HUES48 (cell line): ENCODE data around the gene DAD1.

ENCODE experiments used
- H3K27ac ChIP-seq: one replicate; pipeline ENCODE4 v1.7.0; 2013; ENCODE audit warnings: low read depth, low read length, inconsistent platforms
- H3K27me3 ChIP-seq: 2 replicates; pipeline ENCODE4 v1.6.1; 2013; ENCODE audit warnings: mild to moderate bottlenecking, low read length; ENCODE audit not compliant: control insufficient read depth, insufficient read depth
- H3K36me3 ChIP-seq: 2 replicates; pipeline ENCODE4 v1.6.1; 2013; ENCODE audit warnings: low read length; ENCODE audit not compliant: control insufficient read depth, insufficient read depth
- H3K4me1 ChIP-seq: 2 replicates; pipeline ENCODE4 v1.6.1; 2013; ENCODE audit warnings: mild to moderate bottlenecking, low read length; ENCODE audit not compliant: control insufficient read depth, insufficient read depth
- H3K4me3 ChIP-seq: 2 replicates; pipeline ENCODE4 v1.5.1; 2013; ENCODE audit warnings: mild to moderate bottlenecking, low read depth, low read length
- H3K9ac ChIP-seq: 2 replicates; pipeline ENCODE4 v1.6.1; 2013; ENCODE audit warnings: mild to moderate bottlenecking, low read depth, low read length, moderate library complexity
- H3K9me3 ChIP-seq: 2 replicates; pipeline ENCODE4 v1.6.1; 2013; ENCODE audit warnings: low read length; ENCODE audit not compliant: control insufficient read depth, insufficient read depth

The DAD1 gene

DNA sequence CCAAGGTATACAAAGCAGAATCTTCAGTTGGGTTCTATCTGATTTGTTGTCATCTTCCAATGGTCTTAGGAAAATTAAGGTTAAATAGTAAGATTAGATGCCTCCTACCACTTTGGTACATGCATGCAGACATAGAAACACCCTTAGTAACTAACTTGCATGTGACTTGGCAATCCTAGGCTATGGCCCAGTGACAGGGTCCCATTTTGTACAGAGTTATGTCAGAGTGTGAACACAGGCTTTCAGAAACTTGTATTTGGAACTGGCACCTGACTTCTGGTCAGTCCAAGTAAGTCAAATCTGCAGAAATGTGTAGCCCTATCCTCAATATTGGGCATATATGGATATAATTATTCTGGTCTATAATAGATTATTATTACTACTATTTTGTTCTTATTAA lies 53.1 kb downstream of the DAD1 start:
- no peak overlapping the region for H3K4me3 ChIP-seq
- H3K36me3 ChIP-seq: no peaks in the 10 kb centered on the region
- no peak overlapping the region for H3K27ac ChIP-seq
- no peaks in the 10 kb centered on the region for H3K4me1 ChIP-seq
- no peaks in the 10 kb centered on the region for H3K27me3 ChIP-seq
- H3K9me3 ChIP-seq: 0 out of 2 replicates have a peak, but pooled peaks cover 2% of the 10 kb centered on the region
- H3K9ac ChIP-seq: no peak overlapping the region

DNA sequence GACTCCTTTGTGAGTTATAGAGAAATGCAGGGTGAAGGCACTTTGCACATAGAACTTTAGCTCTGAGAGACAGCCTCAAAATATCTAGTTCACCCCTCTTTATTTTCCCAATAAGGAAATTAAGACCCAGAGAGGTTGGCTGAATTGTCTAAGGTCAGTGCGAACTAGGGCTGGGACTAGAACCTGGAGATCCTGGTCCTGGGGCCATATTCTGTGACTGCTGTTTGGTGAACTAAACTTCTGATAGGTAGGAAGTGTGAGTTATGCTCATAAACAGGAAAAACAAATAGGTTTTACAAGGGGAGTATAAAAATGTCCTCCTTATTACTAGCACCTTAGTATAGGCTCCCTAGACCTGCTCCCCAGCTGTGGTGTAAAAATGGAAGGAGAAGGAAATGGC lies 53.9 kb downstream of the DAD1 start:
- no peak overlapping the region for H3K9ac ChIP-seq
- H3K4me1 ChIP-seq: no peaks in the 10 kb centered on the region
- 0 out of 2 replicates have a peak, but pooled peaks cover 2% of the 10 kb centered on the region for H3K9me3 ChIP-seq
- no peak overlapping the region for H3K27ac ChIP-seq
- no peak overlapping the region for H3K4me3 ChIP-seq
- H3K27me3 ChIP-seq: no peaks in the 10 kb centered on the region
- H3K36me3 ChIP-seq: no peaks in the 10 kb centered on the region

DNA sequence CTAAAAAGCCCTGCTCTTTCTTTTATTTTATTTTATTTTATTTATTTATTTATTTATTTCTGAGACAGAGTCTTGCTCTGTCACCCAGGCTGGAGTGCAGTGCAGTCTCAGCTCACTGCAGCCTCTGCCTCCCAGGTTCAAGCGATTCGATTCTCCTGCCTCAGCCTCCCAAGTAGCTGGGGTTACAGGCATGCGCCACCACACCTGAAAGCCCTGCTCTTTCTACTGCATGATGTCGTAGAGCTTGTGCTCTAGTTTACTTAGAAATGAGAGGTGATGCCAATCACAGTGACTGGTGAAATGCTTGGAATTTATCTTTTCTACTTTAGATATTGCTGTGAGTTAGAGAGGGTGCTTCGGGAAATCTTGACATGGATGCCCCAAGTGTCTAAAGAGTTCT lies 54.5 kb downstream of the DAD1 start:
- H3K4me1 ChIP-seq: no peaks in the 10 kb centered on the region
- no peak overlapping the region for H3K9ac ChIP-seq
- no peak overlapping the region for H3K27ac ChIP-seq
- 0 out of 2 replicates have a peak, but pooled peaks cover 2% of the 10 kb centered on the region for H3K9me3 ChIP-seq
- no peaks in the 10 kb centered on the region for H3K36me3 ChIP-seq
- no peak overlapping the region for H3K4me3 ChIP-seq
- no peaks in the 10 kb centered on the region for H3K27me3 ChIP-seq

DNA sequence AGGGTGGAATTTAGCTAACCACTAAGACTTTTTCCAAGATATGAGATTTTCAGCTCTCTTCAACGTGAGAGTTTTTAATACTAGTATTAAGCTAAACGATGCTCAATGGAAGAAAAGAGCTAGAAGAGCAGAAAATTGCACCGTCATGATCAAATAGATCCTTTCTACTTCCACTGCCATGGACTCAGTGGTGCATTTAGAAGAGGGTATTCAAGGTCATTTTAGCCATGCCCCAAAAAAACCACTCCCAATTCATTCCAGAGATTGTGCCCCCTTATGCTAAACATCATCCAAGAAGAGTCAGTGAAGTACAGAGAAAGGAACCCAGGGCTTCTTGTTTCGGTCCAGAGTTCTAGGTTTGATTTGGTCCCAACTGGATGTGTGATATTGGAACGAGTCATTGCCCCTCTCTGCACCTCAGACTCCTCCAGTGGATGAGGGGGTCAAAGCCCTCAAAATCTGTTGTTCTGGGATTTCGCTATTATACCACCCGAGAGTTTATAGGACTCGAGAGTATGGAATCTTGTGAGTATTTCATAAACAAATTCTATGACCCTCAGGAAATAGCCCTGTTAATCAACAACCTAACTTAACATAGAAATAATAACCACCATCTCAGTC lies 55.2 kb downstream of the DAD1 start:
- Histone ChIP-seq H3K4me1 (no peaks in the 10 kb centered on the region), H3K4me3 (no peak overlapping the region)

DNA sequence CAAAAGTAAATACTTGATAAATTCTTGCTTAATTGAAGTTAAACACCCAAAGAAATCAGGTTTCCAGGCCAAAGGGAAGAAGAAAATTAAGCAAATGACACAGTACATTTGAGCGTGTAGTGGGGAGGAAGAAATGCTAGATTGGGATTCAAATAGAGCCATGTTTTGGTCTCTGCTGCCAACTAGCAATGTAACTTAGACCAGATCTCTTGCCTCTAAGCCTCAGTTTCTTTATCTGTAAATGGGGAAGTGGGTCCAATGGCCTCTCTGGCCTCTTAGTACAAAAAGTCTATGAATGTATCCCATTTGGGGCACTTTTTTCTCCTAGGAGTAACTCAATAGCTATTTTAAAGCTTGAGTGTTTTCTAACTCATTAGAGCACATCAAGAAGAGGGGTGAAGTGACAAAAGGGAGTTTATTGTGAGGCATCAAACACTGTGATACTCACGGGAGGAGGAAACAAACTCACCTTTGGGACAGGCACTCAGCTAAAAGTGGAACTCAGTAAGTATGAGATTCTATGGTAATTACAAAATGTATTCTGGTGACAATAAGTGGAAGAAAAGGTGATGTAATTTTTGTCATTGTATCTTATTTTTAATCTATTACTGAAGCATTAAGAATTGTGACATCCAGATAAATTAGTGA lies 55.8 kb downstream of the DAD1 start:
- H3K4me3 ChIP-seq: no peak overlapping the region
- H3K9ac ChIP-seq: no peak overlapping the region
- 0 out of 2 replicates have a peak, but pooled peaks cover 2% of the 10 kb centered on the region for H3K9me3 ChIP-seq
- no peaks in the 10 kb centered on the region for H3K4me1 ChIP-seq
- no peaks in the 10 kb centered on the region for H3K36me3 ChIP-seq
- no peaks in the 10 kb centered on the region for H3K27me3 ChIP-seq
- no peak overlapping the region for H3K27ac ChIP-seq

More for the DNA sequence above, 55.2 kb downstream of the DAD1 start:
- Histone ChIP-seq H3K36me3 (no peaks in the 10 kb centered on the region), H3K9me3 (0 out of 2 replicates have a peak, but pooled peaks cover 2% of the 10 kb centered on the region), H3K9ac (no peak overlapping the region), H3K27ac (no peak overlapping the region), H3K27me3 (no peaks in the 10 kb centered on the region)

DNA sequence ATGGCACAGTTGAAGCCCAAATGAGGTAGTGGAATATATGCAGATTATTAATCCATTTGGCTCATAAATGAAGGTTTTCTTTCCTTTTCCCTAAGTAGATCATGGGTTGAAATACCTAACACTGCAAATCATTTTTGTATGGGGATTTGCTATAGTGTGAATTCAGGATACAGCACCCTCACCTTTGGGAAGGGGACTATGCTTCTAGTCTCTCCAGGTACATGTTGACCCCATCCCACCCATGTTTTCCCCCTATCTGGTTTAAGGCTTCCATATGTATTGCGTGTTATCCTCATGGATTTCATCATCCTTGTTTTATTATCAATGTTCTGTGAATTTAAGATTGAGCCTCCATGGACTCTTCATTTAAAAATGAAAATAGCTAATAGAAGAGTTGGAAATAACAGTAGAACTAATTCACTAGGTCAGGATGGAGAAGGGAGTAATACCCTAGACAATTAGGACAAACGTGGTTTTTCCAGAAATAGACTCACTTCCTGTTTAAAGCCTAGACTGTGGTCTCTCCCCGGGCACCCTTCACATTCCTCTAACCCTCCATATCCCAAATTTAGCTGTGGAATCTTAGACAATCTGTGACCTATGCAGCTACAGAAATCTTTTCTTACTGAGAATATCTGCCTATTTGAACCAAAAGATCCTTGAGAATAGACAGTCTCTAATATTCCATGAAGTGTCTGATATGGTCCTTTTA lies 56.5 kb downstream of the DAD1 start:
- Histone ChIP-seq H3K27ac (no peak overlapping the region), H3K4me3 (no peak overlapping the region), H3K27me3 (no peaks in the 10 kb centered on the region), H3K9me3 (0 out of 2 replicates have a peak, but pooled peaks cover 2% of the 10 kb centered on the region), H3K4me1 (no peaks in the 10 kb centered on the region), H3K36me3 (no peaks in the 10 kb centered on the region), H3K9ac (no peak overlapping the region)

DNA sequence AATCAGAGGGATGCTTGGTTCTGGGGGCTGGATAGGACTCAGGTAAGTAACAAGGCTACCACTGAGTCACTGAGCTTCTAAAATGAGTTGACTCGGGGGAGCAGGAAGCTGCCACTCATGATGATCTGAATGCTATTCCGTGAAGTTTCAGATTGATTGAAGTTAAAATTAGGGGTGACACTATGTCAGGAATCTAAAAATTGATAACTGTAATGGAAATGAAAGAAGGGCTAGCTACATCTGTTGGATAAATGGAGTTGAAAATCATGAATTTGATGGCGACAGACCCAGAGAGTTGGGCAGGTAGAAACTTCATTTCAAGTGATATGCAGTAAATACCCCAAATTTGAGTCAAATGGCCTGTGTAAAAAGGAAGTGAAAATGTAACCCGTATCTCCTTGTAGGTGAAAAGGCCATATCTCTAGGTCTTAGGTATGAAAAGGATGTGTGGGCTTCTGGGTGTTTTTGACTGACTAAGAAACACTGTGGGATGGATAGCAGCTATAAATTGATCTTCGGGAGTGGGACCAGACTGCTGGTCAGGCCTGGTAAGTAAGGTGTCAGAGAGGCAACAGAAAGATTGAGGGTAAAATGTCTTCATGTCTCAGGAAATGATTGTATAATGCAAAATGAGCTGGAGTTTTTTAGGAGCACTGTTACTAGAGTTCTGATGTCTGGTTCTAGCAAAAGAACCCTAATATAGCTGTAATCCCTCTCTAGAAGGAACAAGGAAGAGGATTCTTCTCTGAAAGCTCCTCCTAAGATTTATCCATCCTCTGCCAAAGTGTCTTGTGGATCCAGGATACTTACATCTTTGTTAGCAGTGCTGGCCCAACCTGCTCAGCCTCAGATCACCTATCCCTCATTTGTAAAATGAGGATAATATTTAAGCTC lies 57.3 kb downstream of the DAD1 start:
- Histone ChIP-seq H3K27me3 (no peaks in the 10 kb centered on the region), H3K4me3 (no peak overlapping the region), H3K9ac (no peak overlapping the region), H3K9me3 (no peaks in the 10 kb centered on the region), H3K27ac (no peak overlapping the region), H3K36me3 (no peaks in the 10 kb centered on the region), H3K4me1 (no peaks in the 10 kb centered on the region)

DNA sequence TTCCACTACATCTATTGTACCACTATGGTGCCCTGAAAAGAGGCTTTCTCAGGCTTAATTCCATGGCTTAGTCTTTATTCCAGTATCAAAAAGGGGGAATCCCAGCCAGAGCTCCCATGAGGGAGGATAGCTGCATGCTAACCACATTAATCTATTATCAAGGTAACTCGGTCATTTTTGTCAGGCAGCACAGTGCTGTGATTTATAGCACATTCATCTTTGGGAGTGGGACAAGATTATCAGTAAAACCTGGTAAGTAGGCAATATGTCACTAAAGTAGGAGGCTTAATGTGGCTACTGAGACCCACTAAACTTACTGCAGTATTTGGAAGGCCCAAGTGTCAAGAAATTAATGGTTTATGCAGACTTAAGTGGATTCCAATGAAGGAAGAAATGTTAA lies 58.9 kb downstream of the DAD1 start:
- Histone ChIP-seq H3K27ac (no peak overlapping the region), H3K9ac (no peak overlapping the region), H3K4me3 (no peak overlapping the region), H3K27me3 (no peaks in the 10 kb centered on the region), H3K36me3 (no peaks in the 10 kb centered on the region), H3K9me3 (no peaks in the 10 kb centered on the region), H3K4me1 (no peaks in the 10 kb centered on the region)

DNA sequence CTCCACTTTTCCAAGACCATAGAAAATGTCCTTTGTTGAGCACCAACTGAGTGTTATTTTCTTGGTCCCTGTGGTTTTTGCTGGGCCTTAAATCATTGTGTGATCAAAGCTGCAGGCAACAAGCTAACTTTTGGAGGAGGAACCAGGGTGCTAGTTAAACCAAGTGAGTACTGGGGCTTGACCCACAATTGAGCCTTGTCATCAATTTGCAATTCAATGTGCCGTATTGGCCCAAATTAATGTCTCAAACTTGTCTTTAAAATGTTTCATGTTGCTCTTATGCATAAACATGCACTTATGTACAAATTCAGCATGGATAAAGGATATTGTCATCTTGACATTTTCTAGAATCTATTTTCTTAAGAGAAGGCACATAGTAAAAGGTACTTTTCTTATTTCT lies 62.3 kb downstream of the DAD1 start:
- no peaks in the 10 kb centered on the region for H3K9me3 ChIP-seq
- no peaks in the 10 kb centered on the region for H3K27me3 ChIP-seq
- H3K4me1 ChIP-seq: no peaks in the 10 kb centered on the region
- H3K4me3 ChIP-seq: no peak overlapping the region
- no peaks in the 10 kb centered on the region for H3K36me3 ChIP-seq
- no peak overlapping the region for H3K9ac ChIP-seq
- H3K27ac ChIP-seq: no peak overlapping the region

DNA sequence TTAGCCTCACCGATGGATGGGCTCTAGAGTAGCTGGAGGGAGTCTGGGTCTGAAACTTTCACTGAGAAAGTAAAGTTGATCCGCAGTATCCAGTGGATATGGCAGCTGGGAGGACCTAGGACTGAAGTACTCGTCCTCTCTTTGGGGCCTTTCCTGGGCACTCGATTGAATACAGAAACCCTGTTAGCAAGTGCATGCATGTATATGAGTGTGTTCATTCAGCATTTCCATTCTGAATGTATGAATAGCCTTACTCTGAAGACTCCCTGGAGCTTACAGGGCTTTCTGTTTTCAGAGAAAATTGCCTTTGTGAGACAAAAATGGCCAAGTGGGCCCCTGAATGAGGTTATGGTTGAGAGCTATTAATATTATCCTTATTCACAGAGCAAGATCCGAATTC lies 62.8 kb downstream of the DAD1 start:
- H3K9me3 ChIP-seq: no peaks in the 10 kb centered on the region
- no peaks in the 10 kb centered on the region for H3K27me3 ChIP-seq
- H3K27ac ChIP-seq: no peak overlapping the region
- no peak overlapping the region for H3K9ac ChIP-seq
- H3K36me3 ChIP-seq: no peaks in the 10 kb centered on the region
- H3K4me3 ChIP-seq: no peak overlapping the region
- H3K4me1 ChIP-seq: no peaks in the 10 kb centered on the region
